K562 (cell line): Measurements from ENCODE around the gene PPP1R15A. TPM values are rescaled to one million over a fixed set of nuclear protein-coding genes. Genes with fewer than 3 reads are reported as not detected.

Experiments used
- BRF1 ChIP-seq: IDR thresholded peaks from 3 replicates; pipeline ENCODE4 v1.6.1; 2011; ENCODE audit warnings: borderline replicate concordance, mild to moderate bottlenecking; ENCODE audit not compliant: insufficient read length; ENCODE audit errors: extremely low read depth
- CC2D1A ChIP-seq: fragments of 450-650 bp; IDR thresholded peaks from 2 replicates; pipeline ENCODE4 v1.6.1; 2017; ENCODE audit warnings: mild to moderate bottlenecking
- CCNT2 ChIP-seq: IDR thresholded peaks from 2 replicates; pipeline ENCODE4 v1.6.1; 2011; ENCODE audit warnings: borderline replicate concordance, low read depth, mild to moderate bottlenecking, moderate library complexity, mixed read lengths, low read length; ENCODE audit not compliant: insufficient read length; ENCODE audit errors: extremely low read depth
- CGGBP1 ChIP-seq: fragments of 250-450 bp; sonication (Bioruptor Pico); IDR thresholded peaks from 2 replicates; pipeline ENCODE4 v1.9.0; 2021; ENCODE audit warnings: mild to moderate bottlenecking
- ETV1 ChIP-seq: fragments of 450-650 bp; conservative IDR thresholded peaks from 2 replicates; pipeline ENCODE4 v1.6.1; 2016; ENCODE audit warnings: missing genetic modification characterization, control low read depth, low read depth, missing compliant biosample characterization
- JUN ChIP-seq, 2 experiments: sonication (generic) in 1 of 2; formaldehyde crosslinking in 1 of 2; IDR thresholded peaks; 2 replicates each; pipeline versions ENCODE4 v1.6.1 to v1.8.0; 2012 to 2022; ENCODE audit warnings: borderline replicate concordance in 2 of 2, mild to moderate bottlenecking in 2 of 2, improper control_type of control experiment in 1 of 2, low read depth in 1 of 2, low read length in 1 of 2, missing genetic modification reagents in 1 of 2
- PBX2 ChIP-seq, 2 experiments: IDR thresholded peaks in 1 of 2; conservative IDR thresholded peaks in 1 of 2; 2 replicates each; pipeline ENCODE4 v1.6.1; 2016; ENCODE audit warnings: low read depth in 2 of 2, mild to moderate bottlenecking in 1 of 2, missing compliant biosample characterization in 1 of 2, missing genetic modification characterization in 1 of 2, moderate library complexity in 1 of 2
- PRDM10 ChIP-seq: fragments of 450-650 bp; IDR thresholded peaks from 2 replicates; pipeline ENCODE4 v1.6.1; 2018; ENCODE audit not compliant: partially characterized antibody
- TAF7 ChIP-seq: fragments of 450-650 bp; IDR thresholded peaks from 2 replicates; pipeline ENCODE4 v1.6.1; 2016; ENCODE audit warnings: missing genetic modification characterization, missing compliant biosample characterization
- ZBTB34 ChIP-seq: fragments of 250-450 bp; sonication (Bioruptor Pico); IDR thresholded peaks from 2 replicates; pipeline ENCODE4 v1.8.0; 2021; ENCODE audit warnings: mild to moderate bottlenecking, moderate library complexity
- ZHX1 ChIP-seq: fragments of 150-350 bp; conservative IDR thresholded peaks from 2 replicates; pipeline ENCODE4 v1.6.1; 2014; ENCODE audit warnings: low read length
- ZNF184 ChIP-seq: sonication (generic); formaldehyde crosslinking; IDR thresholded peaks from 2 replicates; pipeline ENCODE4 v1.5.0; 2020; ENCODE audit warnings: missing genetic modification reagents
- ZNF324 ChIP-seq: fragments of 250-450 bp; sonication (Bioruptor Pico); IDR thresholded peaks from 2 replicates; pipeline ENCODE4 v1.4.0; 2020; ENCODE audit warnings: mild to moderate bottlenecking
- polyA plus RNA-seq, 8 experiments: library from polyadenylated mRNA; depleted of rRNA in 4 of 8; stranded (reverse) in 5 of 8; unstranded in 3 of 8; fragments of >200 nt; fragmentation: Nextera tagmentation in 2 of 8; fragmentation: Illumina TruSeq in 1 of 8; extraction: Ambion mirVana in 2 of 8; extraction: Trizol in 1 of 8; gene quantifications; 2 replicates each; pipeline versions ENCODE4 v1.2.1 to v1.2.3, GENCODE V29; 2011 to 2014; ENCODE audit warnings: inconsistent platforms in 1 of 8, missing spikeins in 1 of 8
- total RNA-seq, 7 experiments: library from RNA; depleted of rRNA in 6 of 7; stranded (reverse); fragments of >200 nt in 6 of 7; fragmentation: Illumina TruSeq in 2 of 7; extraction: Trizol in 2 of 7; gene quantifications; 2 replicates each; pipeline versions ENCODE4 v1.2.1 to v1.2.3, GENCODE V29; 2011 to 2021; ENCODE audit warnings: low replicate concordance in 1 of 7

The PPP1R15A gene
- total and polyA plus RNA-seq, 9 of the 15 experiments (the other 6 are each of a cell fraction or from before 2014, with no cell fraction given): 0.42 to 73.7 (median 44.0) TPM

- TF ChIP-seq CCNT2 (no peak), ZNF324 (CRISPR knock-in tag) (0 out of 2 replicates have a peak, but pooled peaks have one; percentile 3), ZBTB34 (no peak), CC2D1A (peak; percentile 99), JUN (IDR thresholded peaks at IDR 0.05; ENCODE audit: borderline replicate concordance, low read depth, low read length) (peak; percentile 59; the same call in 1 of the 2 replicates), JUN (CRISPR knock-in tag; IDR thresholded peaks at IDR 0.05; ENCODE audit: borderline replicate concordance) (no peak; the same call in 1 of the 2 replicates), PBX2 (CRISPR knock-in tag; IDR thresholded peaks at IDR 0.05; ENCODE audit: low read depth) (no peak), PBX2 (tag; conservative IDR thresholded peaks at IDR 0.05; ENCODE audit: low read depth) (peak; percentile 29; the same call in 1 of the 2 replicates), BRF1 (no peak), ZHX1 (no peak), CGGBP1 (no peak), ETV1 (peak; percentile 62; the same call in 1 of the 2 replicates), TAF7 (tag) (no peak), PRDM10 (peak; percentile 68), ZNF184 (CRISPR knock-in tag) (no peak)
Observed at GRCh38 chr19:48873476-48874302, 1.5 kb downstream of the PPP1R15A start (continued).
